ENCODE results near the gene PMP22. TPM values are rescaled to one million over a fixed set of nuclear protein-coding genes. Genes with fewer than 3 reads are reported as not detected.

PMP22 gene
- 0.16 TPM in 1 of 2 replicates, not detected in the other for total RNA-seq

- intact Hi-C loops (cut with micrococcal nuclease) = no loop called here
These were observed at the start of gene PMP22 for GRCh38 chr17:15265131-15265530. PMP22 (minus strand) TSS chr17:15265326; CDS start chr17:15260727, 4,599 bp downstream.

GRCh38 chr17:15311996-15312395, 46.9 kb upstream of the PMP22 start:
- intact Hi-C loops (cut with micrococcal nuclease) = no loop called here

- intact Hi-C loops (cut with micrococcal nuclease) = no loop called here
These were observed 44.7 kb upstream of the PMP22 start for GRCh38 chr17:15309793-15310192.

DNA sequence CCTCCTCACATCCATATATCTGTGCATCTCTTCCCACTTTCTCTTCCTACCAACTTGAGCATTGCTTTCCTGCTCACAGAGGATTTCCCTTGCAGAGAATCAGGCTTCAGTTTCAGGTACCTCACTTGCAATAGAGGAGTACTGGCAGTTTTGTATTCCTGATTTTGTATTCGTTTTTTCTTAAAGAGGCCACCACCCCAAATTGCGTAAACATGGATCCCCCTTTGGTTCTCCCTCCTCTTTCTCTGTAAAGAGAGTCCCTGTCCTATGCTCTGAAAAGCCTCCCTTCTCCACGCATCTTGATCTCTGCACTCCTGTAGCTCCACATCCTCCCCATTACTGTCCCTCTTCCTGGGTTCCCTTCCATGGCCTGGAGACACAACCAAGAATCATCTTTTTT, 44.1 kb upstream of the PMP22 start:
- intact Hi-C loops (cut with micrococcal nuclease) = no loop called here

GRCh38 chr17:15308758-15309157, 43.6 kb upstream of the PMP22 start:
- intact Hi-C loops (cut with micrococcal nuclease) = no loop called here

GRCh38 chr17:15307710-15308111, 42.6 kb upstream of the PMP22 start:
- intact Hi-C loops (cut with micrococcal nuclease) = no loop called here

- intact Hi-C loops (cut with micrococcal nuclease) = no loop called here
These were observed 38.7 kb upstream of the PMP22 start for GRCh38 chr17:15303851-15304250.

GRCh38 chr17:15303268-15303667, 38.1 kb upstream of the PMP22 start:
- intact Hi-C loops (cut with micrococcal nuclease) = no loop called here

DNA sequence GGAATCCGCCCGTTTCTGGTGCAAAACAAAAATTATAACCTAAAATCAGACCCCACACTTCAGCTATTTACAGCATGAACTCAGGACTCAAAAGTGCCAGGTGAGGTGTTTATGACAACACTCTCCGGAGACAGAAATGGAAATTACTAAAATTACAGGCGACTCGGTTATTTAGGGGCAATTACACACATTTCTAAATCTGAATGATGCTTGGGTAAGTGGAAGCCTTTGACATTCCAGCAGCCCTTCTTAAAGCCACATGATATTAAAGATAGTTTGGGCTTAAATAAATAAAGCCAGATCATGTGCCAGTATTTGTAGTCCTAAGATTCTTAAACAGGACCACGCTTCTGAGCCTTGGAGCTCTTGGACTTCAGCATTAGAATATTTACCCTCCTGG, 36.7 kb upstream of the PMP22 start:
- intact Hi-C loops (cut with micrococcal nuclease) = no loop called here

GRCh38 chr17:15298176-15298575, 33.0 kb upstream of the PMP22 start:
- intact Hi-C loops (cut with micrococcal nuclease) = no loop called here

- intact Hi-C loops (cut with micrococcal nuclease) = no loop called here
These were observed 28.4 kb upstream of the PMP22 start for GRCh38 chr17:15293558-15293957.

DNA sequence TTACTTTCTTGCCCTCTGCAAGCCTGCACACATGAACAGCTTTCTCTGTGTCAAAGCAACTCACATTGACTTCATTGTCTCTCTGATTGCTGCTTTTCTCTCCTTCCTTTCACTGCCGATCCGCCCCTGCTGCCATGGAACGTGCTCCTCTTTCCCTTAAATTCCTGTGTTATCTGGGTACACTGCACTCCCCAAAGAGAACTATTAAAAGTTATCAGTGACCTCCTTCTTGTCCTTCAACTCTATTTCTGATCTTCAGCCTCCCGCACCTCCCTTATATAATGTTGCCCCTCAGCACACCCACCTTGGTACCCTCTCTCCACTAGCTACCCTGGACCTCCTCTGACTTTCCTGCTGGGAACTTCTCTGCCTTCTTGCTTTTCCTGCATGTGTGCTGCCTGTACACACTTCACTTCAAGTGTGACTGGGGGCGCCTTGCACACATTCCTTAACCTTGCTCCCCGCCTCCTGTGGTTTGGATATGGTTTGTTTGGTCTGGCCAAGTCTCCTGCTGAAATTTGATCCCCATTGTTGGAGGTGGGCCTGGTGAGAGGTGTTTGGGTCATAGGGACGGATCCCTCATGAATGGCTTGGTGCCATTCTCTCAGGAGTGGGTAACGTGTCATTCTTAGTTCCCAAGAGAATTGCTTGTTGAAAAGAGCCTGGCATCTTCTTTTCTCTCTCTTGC, 26.7 kb upstream of the PMP22 start:
- intact Hi-C loops (cut with micrococcal nuclease) = no loop called here

- intact Hi-C loops (cut with micrococcal nuclease) = no loop called here
These were observed 25.5 kb upstream of the PMP22 start for GRCh38 chr17:15290605-15291004.

DNA sequence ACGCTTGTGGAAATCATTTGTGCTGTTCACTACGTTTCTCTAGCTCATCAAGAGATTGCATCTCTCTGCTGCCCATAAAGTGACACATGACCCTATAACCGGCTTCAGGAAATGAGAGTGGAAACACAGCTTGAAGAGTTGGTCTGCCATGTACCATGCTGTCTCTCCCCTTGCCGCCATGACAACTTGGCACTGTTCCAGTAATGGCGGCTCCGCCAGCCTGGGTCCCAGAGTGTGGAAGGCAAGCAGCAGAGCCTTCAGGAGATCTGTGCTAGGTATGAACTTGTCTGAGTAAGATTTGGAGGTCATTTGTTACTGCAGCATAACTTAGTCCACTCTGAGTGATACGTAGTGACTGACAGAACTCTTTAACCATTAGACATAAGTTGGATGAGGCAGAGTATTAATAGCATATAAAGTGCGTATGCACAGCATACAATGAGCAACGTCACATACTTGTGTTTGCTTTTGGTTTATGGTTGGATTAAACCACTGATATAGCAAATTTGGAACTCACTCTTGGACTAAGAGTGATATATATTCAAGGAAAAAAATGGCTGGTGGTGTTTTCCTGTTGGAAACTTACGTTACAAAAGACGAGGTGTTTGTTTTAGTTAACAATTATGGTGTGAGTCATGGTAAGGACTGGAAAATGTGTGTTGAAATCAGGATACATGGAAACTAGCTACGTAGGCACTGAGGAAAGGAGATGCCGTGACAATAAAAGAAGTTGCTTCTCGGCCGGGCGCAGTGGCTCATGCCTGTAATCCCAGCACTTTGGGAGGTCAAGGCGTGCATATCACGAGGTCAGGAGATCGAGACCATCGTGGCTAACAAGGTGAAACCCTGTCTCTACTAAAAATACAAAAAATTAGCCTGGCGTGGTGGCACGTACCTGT, 24.4 kb upstream of the PMP22 start:
- intact Hi-C loops (cut with micrococcal nuclease) = no loop called here

DNA sequence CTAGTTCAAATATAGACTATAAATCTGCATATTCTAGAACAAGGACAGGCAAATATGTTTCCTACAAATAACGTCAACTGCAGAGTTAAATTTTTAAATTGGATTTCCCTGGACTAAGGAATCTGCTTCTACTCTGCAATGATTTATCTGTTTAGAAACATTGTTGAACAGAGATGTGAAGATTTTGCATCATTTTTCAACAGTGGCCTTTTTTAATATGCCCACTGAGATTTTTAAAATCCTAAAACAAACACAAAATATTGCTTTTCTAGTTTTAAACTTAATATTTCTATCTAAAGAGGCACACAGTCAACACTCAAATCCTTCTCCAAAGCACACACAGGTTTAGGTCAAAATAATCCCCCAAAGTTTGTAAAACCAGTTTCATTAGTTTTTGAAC, 23.7 kb upstream of the PMP22 start:
- intact Hi-C loops (cut with micrococcal nuclease) = no loop called here

DNA sequence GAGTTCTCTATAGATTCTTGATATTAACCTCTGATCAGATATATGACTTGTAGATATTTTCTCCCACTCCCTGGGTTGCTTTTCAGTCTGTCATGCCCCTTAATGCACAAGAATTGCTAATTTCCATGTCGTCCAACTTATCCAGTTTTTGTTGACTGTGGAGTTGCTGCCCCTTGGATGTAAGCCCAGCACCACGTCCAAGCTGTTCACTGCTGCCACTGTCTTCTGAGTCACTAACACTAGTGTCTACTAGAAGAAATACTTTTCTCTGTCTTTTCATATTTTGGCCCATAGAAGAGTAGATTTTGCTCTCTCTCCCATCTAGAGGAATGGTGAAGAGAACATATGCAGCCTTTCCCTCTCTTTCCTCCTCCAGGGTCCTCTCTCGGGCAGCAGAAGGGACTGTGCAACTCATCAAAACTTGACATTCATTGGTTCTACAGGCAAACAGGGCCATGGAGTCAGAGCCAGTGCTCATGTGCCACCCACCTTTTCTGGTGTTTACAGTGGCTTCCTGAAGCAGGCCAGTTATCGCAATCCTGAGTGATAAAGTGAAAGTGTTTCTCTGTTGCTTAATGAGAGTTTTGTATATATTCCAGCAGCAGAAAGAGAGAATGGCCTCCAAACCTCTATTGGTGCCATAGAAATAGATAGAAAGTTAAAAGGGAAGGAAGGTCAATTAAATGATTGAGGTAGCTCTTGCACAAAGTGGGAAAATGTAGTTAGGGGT, 22.6 kb upstream of the PMP22 start:
- intact Hi-C loops (cut with micrococcal nuclease) = no loop called here

GRCh38 chr17:15285466-15285865, 20.3 kb upstream of the PMP22 start:
- intact Hi-C loops (cut with micrococcal nuclease) = no loop called here

DNA sequence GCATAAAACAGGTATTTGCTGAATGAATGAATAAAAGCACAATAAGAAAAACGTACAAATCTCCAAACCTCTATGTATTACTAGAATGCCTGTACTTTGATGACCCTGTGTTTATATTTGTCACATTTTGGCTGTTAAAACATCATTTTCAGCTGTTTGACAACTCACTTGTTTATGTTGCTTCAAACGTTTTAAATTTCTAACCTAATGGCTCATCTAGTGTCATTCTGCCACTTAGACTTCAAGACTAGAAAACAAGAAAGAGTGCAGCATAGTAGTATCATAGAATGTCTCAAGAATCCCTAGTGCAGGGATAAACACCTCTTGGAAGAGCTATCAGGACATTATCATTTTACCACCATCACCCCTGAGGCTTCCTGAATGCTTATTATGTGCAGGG, 19.4 kb upstream of the PMP22 start:
- intact Hi-C loops (cut with micrococcal nuclease) = no loop called here

GRCh38 chr17:15284107-15284506, 19.0 kb upstream of the PMP22 start:
- intact Hi-C loops (cut with micrococcal nuclease) = no loop called here

DNA sequence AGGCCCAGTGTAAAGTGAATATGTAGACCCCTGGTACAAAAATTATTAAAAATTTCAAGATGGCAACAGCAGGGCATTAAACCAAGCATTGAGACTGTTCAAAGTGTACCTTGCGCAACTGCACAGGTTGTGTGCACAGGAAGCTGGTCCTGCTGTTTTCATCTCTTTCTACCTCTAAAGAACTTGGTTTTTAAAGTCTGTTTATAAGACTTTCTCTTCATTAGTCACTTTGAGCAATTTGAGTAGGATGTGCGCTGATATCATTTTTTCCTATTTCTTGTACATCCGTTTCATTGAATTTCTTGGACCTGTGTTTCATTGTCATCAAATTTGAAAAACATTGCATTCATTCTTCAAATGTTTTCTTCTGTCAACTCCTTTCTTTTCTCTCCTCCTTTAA, 16.8 kb upstream of the PMP22 start:
- intact Hi-C loops (cut with micrococcal nuclease) = no loop called here

GRCh38 chr17:15278924-15279477, 13.9 kb upstream of the PMP22 start:
- intact Hi-C loops (cut with micrococcal nuclease) = no loop called here

DNA sequence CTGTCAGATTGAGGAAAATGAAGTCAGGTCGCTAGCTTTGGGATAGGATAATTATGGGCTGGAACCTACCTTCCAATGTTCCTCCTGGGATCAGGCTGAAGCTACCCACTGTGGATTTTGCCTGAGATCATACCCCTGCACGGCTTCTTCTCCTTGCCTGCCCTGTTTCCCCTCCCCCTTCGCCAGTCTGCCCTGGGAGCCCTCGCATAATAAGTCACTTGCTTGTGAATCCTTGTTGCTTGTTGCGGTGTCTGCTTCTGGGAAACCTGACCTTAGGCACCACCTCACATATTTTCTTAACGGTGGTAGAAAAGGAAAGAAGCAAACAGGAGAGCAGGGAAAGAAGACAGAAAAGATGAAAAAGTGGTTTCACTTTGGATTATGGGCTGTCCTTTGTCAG, 13.3 kb upstream of the PMP22 start:
- intact Hi-C loops (cut with micrococcal nuclease) = no loop called here
